Measurements from ENCODE around the gene CST1. TPM values are rescaled to one million over a fixed set of nuclear protein-coding genes. Genes with fewer than 3 reads are reported as not detected.

CST1 gene
- total RNA-seq, 1 experiment from 2014 or later: 1.7 TPM

DNA sequence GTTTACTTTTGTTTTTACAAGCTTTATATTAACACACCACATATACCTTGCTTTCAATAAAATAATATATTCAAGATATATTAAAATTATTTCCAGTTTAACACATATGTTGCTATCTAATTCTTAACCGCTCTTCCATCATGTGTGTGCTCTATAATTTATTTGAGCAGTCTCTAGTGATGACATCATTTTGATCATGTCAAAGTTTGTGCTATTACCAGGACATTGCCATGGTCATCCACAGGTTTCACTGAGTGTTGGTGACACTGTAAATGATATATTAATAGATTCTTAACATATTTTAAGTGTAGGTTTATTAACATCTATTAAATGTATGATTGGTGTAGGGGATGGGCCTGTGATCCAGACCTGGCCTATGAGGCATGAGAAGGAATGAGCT, 44.8 kb downstream of the CST1 start:
- Histone ChIP-seq H4K5ac (ENCODE audit: insufficient read length, low read depth, low read length) (no peak overlapping the region), H4K20me1 (ENCODE audit: control insufficient read depth, insufficient read depth, insufficient read length) (no peaks in the 10 kb centered on the region), H3K4ac (ENCODE audit: low read depth, low read length) (no peak overlapping the region), H3K79me2 (ENCODE audit: insufficient read depth, low read length) (no peaks in the 10 kb centered on the region), H3K23me2 (ENCODE audit: insufficient read length, low read depth, low read length, poor library complexity, severe bottlenecking) (no peaks in the 10 kb centered on the region), H2BK120ac (ENCODE audit: low read depth, low read length, poor library complexity, severe bottlenecking) (no peak overlapping the region), H2AK5ac (ENCODE audit: insufficient read length, low read length) (no peak overlapping the region), H3K79me1 (ENCODE audit: insufficient read depth, low read depth, low read length, poor library complexity, severe bottlenecking) (no peaks in the 10 kb centered on the region), H3K14ac (ENCODE audit: insufficient read depth, low read length) (no peak overlapping the region), H2BK20ac (ENCODE audit: low read depth, low read length, poor library complexity, severe bottlenecking) (no peak overlapping the region), H2BK5ac (ENCODE audit: insufficient read length, low read length) (no peak overlapping the region), H3K18ac (ENCODE audit: insufficient read length, low read depth, low read length) (no peak overlapping the region), H3K23ac (ENCODE audit: insufficient read length, low read depth, low read length) (no peak overlapping the region), H3K4me2 (ENCODE audit: insufficient read depth, insufficient read length, low read length) (no peak overlapping the region), H2BK15ac (ENCODE audit: low read depth, low read length) (no peak overlapping the region), H4K91ac (ENCODE audit: insufficient read length, low read depth, low read length) (no peak overlapping the region), H3K4me1 (ENCODE audit: insufficient read depth, low read length) (no peaks in the 10 kb centered on the region), H3T11ph (ENCODE audit: low read length) (no peak overlapping the region), H3K9ac (ENCODE audit: extremely low read depth, insufficient read length, low read length) (no peak overlapping the region), H4K8ac (replicated peaks; ENCODE audit: insufficient read length, low read depth, low read length) (no peak overlapping the region), H3K9me3 (ENCODE audit: control insufficient read depth, low read depth, low read length) (no peaks in the 10 kb centered on the region), H3K27ac (ENCODE audit: insufficient read length, low read depth, low read length) (no peak overlapping the region), H3K56ac (ENCODE audit: insufficient read length, low read depth, low read length) (no peak overlapping the region), H2BK12ac (ENCODE audit: insufficient read length, low read depth, low read length) (no peak overlapping the region), H3K27me3 (ENCODE audit: insufficient read depth, low read length) (no peaks in the 10 kb centered on the region), H2AFZ (ENCODE audit: low read length) (no peak overlapping the region)
- H3K4me3 Mint-ChIP-seq: no peak overlapping the region
- no peak overlapping the region; a peak in 1 of 7 replicates for H3K27ac Mint-ChIP-seq
- H3K9me3 Mint-ChIP-seq: no peaks in the 10 kb centered on the region
- DNase-seq: no peak
- WGBS (ENCODE audit: extremely low coverage, insufficient read length, low lambda C conversion rate): no CpG with 5 or more reads among the region's 1 CpG
- peaks cover 12% of the 10 kb centered on the region for H3K27me3 Mint-ChIP-seq (ENCODE audit: low read depth)
- TF ChIP-seq, protein P1, sequence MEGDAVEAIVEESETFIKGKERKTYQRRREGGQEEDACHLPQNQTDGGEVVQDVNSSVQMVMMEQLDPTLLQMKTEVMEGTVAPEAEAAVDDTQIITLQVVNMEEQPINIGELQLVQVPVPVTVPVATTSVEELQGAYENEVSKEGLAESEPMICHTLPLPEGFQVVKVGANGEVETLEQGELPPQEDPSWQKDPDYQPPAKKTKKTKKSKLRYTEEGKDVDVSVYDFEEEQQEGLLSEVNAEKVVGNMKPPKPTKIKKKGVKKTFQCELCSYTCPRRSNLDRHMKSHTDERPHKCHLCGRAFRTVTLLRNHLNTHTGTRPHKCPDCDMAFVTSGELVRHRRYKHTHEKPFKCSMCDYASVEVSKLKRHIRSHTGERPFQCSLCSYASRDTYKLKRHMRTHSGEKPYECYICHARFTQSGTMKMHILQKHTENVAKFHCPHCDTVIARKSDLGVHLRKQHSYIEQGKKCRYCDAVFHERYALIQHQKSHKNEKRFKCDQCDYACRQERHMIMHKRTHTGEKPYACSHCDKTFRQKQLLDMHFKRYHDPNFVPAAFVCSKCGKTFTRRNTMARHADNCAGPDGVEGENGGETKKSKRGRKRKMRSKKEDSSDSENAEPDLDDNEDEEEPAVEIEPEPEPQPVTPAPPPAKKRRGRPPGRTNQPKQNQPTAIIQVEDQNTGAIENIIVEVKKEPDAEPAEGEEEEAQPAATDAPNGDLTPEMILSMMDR (conservative IDR thresholded peaks at IDR 0.05): no peak
- 0 out of 4 replicates have a peak, but pooled peaks cover 0 to 3% of the 10 kb centered on the region in 2 experiments for H3K4me1 Mint-ChIP-seq
- no peaks in the 10 kb centered on the region for H3K36me3 Mint-ChIP-seq (ENCODE audit: insufficient read depth in 1 of 3, low read depth in 3 of 3)
